A172 (cell line): ENCODE results near the gene LRMDA. TPM values are rescaled to one million over a fixed set of nuclear protein-coding genes. Genes with fewer than 3 reads are reported as not detected.
"Not testable (repeated sequence)": the region's sequence is repeated elsewhere in the genome, so short reads cannot be mapped to it uniquely, and the experiment has no call there.

Experiments
- DNase-seq: peaks from one replicate; pipeline ENCODE4 v3.0.0-alpha.2; 2015; ENCODE audit warnings: low spot score
- total RNA-seq: library from RNA; depleted of rRNA; stranded (reverse); fragments of >200 nt; shearing (Covaris generic); gene quantifications from 2 replicates; pipeline ENCODE4 v1.2.3, GENCODE V29; 2014

LRMDA gene
- total RNA-seq, 1 experiment from 2014 or later = not detected

GRCh38 chr10:76040107-76040829 is 608.8 kb downstream of the LRMDA start:
- DNase-seq = no peak

GRCh38 chr10:76040830-76041220 is 609.4 kb downstream of the LRMDA start:
- no peak for DNase-seq

- DNase-seq = no peak
These were observed 610.1 kb downstream of the LRMDA start for GRCh38 chr10:76041551-76041950.

GRCh38 chr10:76043261-76043660 is 611.8 kb downstream of the LRMDA start:
- peak; percentile 3 for DNase-seq

- no peak for DNase-seq
These were observed 613.3 kb downstream of the LRMDA start for GRCh38 chr10:76044751-76045150.

GRCh38 chr10:76045174-76045573 is 613.8 kb downstream of the LRMDA start:
- DNase-seq = no peak

GRCh38 chr10:76047521-76047920 is 616.1 kb downstream of the LRMDA start:
- DNase-seq = no peak

GRCh38 chr10:76049581-76050290 is 618.3 kb downstream of the LRMDA start:
- no peak for DNase-seq

GRCh38 chr10:76050291-76050625 is 618.8 kb downstream of the LRMDA start:
- DNase-seq = no peak

- DNase-seq = no peak
These were observed 619.8 kb downstream of the LRMDA start for GRCh38 chr10:76051007-76051936.

- DNase-seq = no peak
These were observed 621.5 kb downstream of the LRMDA start for GRCh38 chr10:76052682-76053503.

GRCh38 chr10:76055466-76055865 is 624.0 kb downstream of the LRMDA start:
- DNase-seq = no peak

- no peak for DNase-seq
These were observed 624.5 kb downstream of the LRMDA start for GRCh38 chr10:76055963-76056362.

- DNase-seq = not testable (repeated sequence)
These were observed 629.6 kb downstream of the LRMDA start for GRCh38 chr10:76060993-76061392.

- DNase-seq = no peak
These were observed 635.0 kb downstream of the LRMDA start for GRCh38 chr10:76066457-76066856.

- no peak for DNase-seq
These were observed 636.0 kb downstream of the LRMDA start for GRCh38 chr10:76067447-76067846.

- no peak for DNase-seq
These were observed 637.4 kb downstream of the LRMDA start for GRCh38 chr10:76068856-76069255.

GRCh38 chr10:76070916-76071315 is 639.5 kb downstream of the LRMDA start:
- DNase-seq = no peak

GRCh38 chr10:76071653-76072365 is 640.4 kb downstream of the LRMDA start:
- DNase-seq = no peak

- DNase-seq = no peak
These were observed 641.0 kb downstream of the LRMDA start for GRCh38 chr10:76072384-76072783.

GRCh38 chr10:76073524-76073923 is 642.1 kb downstream of the LRMDA start:
- DNase-seq = peak; percentile 26
